SU-DHL-6 (cell line): ENCODE results near the gene ST3GAL3.

Source experiments
- EZH2phosphoT487 ChIP-seq: fragments of 200-600 bp; sonication (generic), shearing (Covaris generic); conservative IDR thresholded peaks from 2 replicates; pipeline ENCODE4 v1.6.1; 2018; ENCODE audit warnings: mild to moderate bottlenecking, antibody characterized with exemption, low read length, moderate library complexity, mixed read lengths
- TF ChIP-seq, protein P1 (sequence below): fragments of 200-600 bp; sonication (generic); IDR thresholded peaks from one replicate; pipeline ENCODE4 v1.5.1; 2017; ENCODE audit warnings: antibody characterized with exemption, mild to moderate bottlenecking, low read length, moderate library complexity; ENCODE audit not compliant: insufficient read depth, poor library complexity, severe bottlenecking

DNA sequence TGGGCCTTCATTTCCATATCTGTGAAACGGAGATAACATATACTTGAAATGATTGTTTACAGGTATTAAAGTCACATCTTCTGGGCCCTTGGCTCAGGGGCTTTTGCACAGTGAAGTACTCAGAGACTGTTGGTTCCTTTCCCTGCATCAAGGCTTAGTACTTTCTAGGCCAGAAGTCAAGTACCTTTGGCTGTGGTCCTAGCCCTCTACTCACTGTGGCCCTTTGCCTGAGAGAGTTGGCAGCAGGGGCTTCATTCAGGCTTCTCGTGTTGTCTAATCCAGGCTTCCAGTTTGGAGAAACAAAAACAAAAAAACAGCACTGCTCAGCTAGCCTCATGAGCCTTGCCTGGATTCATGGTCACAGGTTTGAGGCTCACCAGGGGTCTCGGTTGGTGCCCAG lies 254.4 kb downstream of the ST3GAL3 start:
- TF ChIP-seq, protein P1, sequence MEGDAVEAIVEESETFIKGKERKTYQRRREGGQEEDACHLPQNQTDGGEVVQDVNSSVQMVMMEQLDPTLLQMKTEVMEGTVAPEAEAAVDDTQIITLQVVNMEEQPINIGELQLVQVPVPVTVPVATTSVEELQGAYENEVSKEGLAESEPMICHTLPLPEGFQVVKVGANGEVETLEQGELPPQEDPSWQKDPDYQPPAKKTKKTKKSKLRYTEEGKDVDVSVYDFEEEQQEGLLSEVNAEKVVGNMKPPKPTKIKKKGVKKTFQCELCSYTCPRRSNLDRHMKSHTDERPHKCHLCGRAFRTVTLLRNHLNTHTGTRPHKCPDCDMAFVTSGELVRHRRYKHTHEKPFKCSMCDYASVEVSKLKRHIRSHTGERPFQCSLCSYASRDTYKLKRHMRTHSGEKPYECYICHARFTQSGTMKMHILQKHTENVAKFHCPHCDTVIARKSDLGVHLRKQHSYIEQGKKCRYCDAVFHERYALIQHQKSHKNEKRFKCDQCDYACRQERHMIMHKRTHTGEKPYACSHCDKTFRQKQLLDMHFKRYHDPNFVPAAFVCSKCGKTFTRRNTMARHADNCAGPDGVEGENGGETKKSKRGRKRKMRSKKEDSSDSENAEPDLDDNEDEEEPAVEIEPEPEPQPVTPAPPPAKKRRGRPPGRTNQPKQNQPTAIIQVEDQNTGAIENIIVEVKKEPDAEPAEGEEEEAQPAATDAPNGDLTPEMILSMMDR: no peak
- TF ChIP-seq EZH2phosphoT487: no peak
